Activated naive CD8-positive, alpha-beta T cell treated with anti-CD3 and anti-CD28 coated beads, Interleukin-2, amount 10 ng/mL, durations not matched to agents 7 days and 5 days (primary cell): ENCODE data around the gene TRIM27. TPM values are rescaled to one million over a fixed set of nuclear protein-coding genes. Genes with fewer than 3 reads are reported as not detected.
"Not testable (repeated sequence)": the region's sequence is repeated elsewhere in the genome, so short reads cannot be mapped to it uniquely, and the experiment has no call there.

ENCODE experiments used
- ATAC-seq: fragments of 150-1000 bp; cut with Tn5 transposase; one replicate; pipeline ENCODE4 v1.10.0; 2021; ENCODE audit warnings: low read depth, moderate library complexity
- POLR2A ChIA-PET: fragments of 350-600 bp; sonication (Branson Sonifier 250); formaldehyde crosslinking; loops from one replicate; lab custom pipeline; 2021; ENCODE audit warnings: antibody characterized with exemption; lab: Charles Lee
- DNase-seq: peaks from one replicate; pipeline ENCODE4 v3.0.0; 2021
- H3K27ac Mint-ChIP-seq: one replicate; pipeline ENCODE4 v1.8.0; 2022; ENCODE audit warnings: mild to moderate bottlenecking, mixed read lengths
- H3K27me3 Mint-ChIP-seq: one replicate; pipeline ENCODE4 v1.8.0; 2022; ENCODE audit warnings: mild to moderate bottlenecking, moderate library complexity, mixed read lengths
- H3K36me3 Mint-ChIP-seq: one replicate; pipeline ENCODE4 v1.8.0; 2021; ENCODE audit warnings: mild to moderate bottlenecking, mixed read lengths
- H3K4me1 Mint-ChIP-seq: one replicate; pipeline ENCODE4 v1.8.0; 2021; ENCODE audit warnings: mixed read lengths
- H3K4me3 Mint-ChIP-seq: one replicate; pipeline ENCODE4 v1.8.0; 2022; ENCODE audit warnings: mild to moderate bottlenecking, moderate library complexity, mixed read lengths
- H3K9me3 Mint-ChIP-seq: one replicate; pipeline ENCODE4 v1.8.0; 2021; ENCODE audit warnings: mixed read lengths
- total RNA-seq, 2 experiments: library from RNA; stranded (reverse); gene quantifications; one replicate each; pipeline ENCODE4 v1.2.3, GENCODE V29; 2021

The TRIM27 gene
- total RNA-seq, 2 experiments from 2014 or later, result 64.4 to 67.1 TPM

- POLR2A ChIA-PET, result interaction anchor here (0.6 to 7.4 kb wide), 6 partner anchors 11 to 971 kb away, joined by 4 to 64 read pairs (median 7); a partner anchor contains a TSS
- Mint-ChIP-seq H3K4me1 (peaks cover 39% of the 10 kb centered on the region), H3K4me3 (peak overlapping the region; percentile 92), H3K9me3 (peaks cover 7% of the 10 kb centered on the region), H3K27me3 (peaks cover 3% of the 10 kb centered on the region), H3K36me3 (peaks cover 3% of the 10 kb centered on the region), H3K27ac (peak overlapping the region; percentile 88)
- no peak for DNase-seq
- ATAC-seq, result no peak
These were observed 59.4 kb downstream of the TRIM27 start for GRCh38 chr6:28864326-28864923.

DNA sequence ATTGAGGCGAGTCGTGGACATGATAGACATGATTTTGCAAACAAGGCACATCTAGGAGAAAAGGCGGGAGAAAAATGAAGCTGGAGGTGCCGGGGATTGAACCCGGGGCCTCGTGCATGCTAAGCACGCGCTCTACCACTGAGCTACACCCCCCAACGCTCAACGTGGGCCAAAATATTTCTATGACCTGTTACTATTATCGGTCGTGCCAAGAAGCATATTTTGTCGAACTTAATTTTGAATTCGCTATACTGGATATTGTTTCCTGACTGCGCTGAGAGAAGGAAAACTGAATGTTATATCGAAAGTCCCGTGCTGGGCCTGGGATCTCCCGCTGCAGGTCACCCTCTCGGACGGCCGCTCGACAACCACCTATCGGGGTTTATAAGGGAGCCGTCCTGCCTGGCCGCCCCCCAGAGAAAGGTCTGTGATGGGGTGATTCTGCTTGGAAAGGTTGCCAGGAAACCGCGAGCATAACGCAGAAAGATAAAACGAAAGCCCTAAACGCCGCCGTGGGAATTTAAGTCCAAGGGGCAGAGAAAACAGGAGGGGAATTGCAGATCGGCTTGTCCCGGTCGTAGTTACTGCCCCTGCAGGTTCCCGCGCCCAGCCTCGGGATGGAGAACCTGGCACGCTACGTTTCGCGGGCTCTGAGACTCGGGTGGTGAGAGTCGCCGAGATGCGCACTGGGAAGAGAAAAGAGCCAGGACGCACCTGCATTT lies 60.0 kb downstream of the TRIM27 start:
- peak overlapping the region; percentile 92 for H3K4me3 Mint-ChIP-seq
- ATAC-seq, result peak; percentile 34
- POLR2A ChIA-PET, result interaction anchor here (0.6 to 7.4 kb wide), 8 partner anchors 21 to 970 kb away, joined by 3 to 64 read pairs (median 6); partner anchors contain the start of gene TRIM27

DNA sequence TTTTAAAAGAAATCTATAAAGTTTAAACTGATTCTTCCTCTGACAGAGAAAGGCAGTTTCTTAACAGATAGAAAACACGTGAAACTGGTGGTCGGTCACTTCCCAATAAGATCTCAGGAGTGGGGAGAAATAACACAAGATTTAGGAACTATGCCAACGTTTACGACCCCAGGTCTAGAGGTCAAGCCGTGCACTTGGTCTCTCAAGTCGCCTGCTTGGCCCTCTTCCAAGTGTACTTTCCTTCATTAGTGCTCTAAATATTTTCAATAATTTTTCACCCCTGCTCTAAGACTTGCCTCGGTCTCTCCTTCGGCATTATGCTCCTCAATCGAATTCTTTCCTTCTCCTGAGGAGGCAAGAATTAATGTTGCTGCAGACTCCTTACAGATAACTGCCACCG lies 61.7 kb downstream of the TRIM27 start:
- Mint-ChIP-seq H3K4me3 (no peak overlapping the region), H3K36me3 (peaks cover 4% of the 10 kb centered on the region), H3K27me3 (peaks cover 3% of the 10 kb centered on the region), H3K27ac (no peak overlapping the region), H3K9me3 (peaks cover 7% of the 10 kb centered on the region), H3K4me1 (peaks cover 32% of the 10 kb centered on the region)
- POLR2A ChIA-PET, result interaction anchor here (1.6 kb wide), 1 partner anchor 19 kb away, joined by 5 read pairs; no protein-coding TSS in a partner anchor
- DNase-seq, result no peak
- no peak for ATAC-seq

More for the DNA sequence above, 60.0 kb downstream of the TRIM27 start:
- peak; percentile 77 for DNase-seq
- Mint-ChIP-seq H3K27me3 (peaks cover 3% of the 10 kb centered on the region), H3K4me1 (peaks cover 39% of the 10 kb centered on the region), H3K9me3 (peaks cover 7% of the 10 kb centered on the region), H3K27ac (peak overlapping the region; percentile 88), H3K36me3 (peaks cover 3% of the 10 kb centered on the region)

DNA sequence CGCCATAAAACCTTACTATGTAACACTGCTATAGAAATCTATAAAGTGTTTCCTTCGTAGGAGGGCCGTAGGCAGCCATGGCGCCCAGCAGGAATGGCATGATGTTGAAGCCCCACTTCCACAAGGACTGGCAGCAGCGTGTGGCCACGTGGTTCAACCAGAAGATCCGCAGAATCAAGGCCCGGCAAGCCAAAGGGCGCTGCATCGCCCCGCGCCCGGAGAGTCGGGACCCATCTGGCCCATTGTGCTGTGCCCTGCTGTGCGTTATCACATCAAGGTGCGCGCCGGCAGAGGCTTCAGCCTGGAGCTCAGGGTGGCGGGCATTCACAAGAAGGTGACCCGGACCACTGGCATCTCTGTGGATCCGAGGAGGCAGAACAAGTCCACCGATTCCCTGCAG lies 62.4 kb downstream of the TRIM27 start:
- no peak overlapping the region for H3K27ac Mint-ChIP-seq
- ATAC-seq, result no peak
- peaks cover 4% of the 10 kb centered on the region for H3K27me3 Mint-ChIP-seq
- POLR2A ChIA-PET, result no interaction called here
- H3K4me1 Mint-ChIP-seq, result peaks cover 30% of the 10 kb centered on the region
- H3K4me3 Mint-ChIP-seq, result no peak overlapping the region
- peaks cover 4% of the 10 kb centered on the region for H3K36me3 Mint-ChIP-seq
- DNase-seq, result no peak
- peaks cover 7% of the 10 kb centered on the region for H3K9me3 Mint-ChIP-seq

DNA sequence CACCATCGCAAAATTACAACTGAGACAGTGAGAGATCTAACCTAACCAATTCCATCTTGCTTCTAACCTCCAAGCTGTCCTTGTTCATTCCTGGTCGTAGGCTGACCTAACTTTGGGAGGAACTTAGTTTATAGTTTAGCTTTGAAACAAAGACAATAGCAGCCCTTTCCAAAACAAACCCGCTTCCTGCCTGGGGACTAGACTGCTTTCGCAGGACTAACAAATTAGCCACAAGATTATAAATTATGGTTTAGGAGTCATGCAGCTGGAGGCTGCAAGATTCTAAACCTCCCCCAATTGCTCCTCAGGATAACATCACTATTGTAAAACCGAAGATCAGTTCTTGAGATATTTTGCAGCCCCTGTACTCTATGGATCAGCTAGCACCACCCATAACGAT lies 63.2 kb downstream of the TRIM27 start:
- H3K4me3 Mint-ChIP-seq, result no peak overlapping the region
- ATAC-seq, result no peak
- H3K36me3 Mint-ChIP-seq, result peaks cover 4% of the 10 kb centered on the region
- no peak for DNase-seq
- peaks cover 5% of the 10 kb centered on the region for H3K27me3 Mint-ChIP-seq
- H3K9me3 Mint-ChIP-seq, result peaks cover 6% of the 10 kb centered on the region
- no peak overlapping the region for H3K27ac Mint-ChIP-seq
- H3K4me1 Mint-ChIP-seq, result peaks cover 25% of the 10 kb centered on the region
- POLR2A ChIA-PET, result interaction anchor here (0.5 kb wide), 1 partner anchor 38 kb away, joined by 4 read pairs; no protein-coding TSS in a partner anchor

GRCh38 chr6:28858963-28859362 lies 64.8 kb downstream of the TRIM27 start:
- Mint-ChIP-seq H3K9me3 (peaks cover 6% of the 10 kb centered on the region), H3K27me3 (peaks cover 5% of the 10 kb centered on the region), H3K36me3 (peaks cover 4% of the 10 kb centered on the region), H3K27ac (no peak overlapping the region), H3K4me1 (peaks cover 16% of the 10 kb centered on the region), H3K4me3 (no peak overlapping the region)
- ATAC-seq (no peak), DNase-seq (no peak)
- POLR2A ChIA-PET, result no interaction called here

DNA sequence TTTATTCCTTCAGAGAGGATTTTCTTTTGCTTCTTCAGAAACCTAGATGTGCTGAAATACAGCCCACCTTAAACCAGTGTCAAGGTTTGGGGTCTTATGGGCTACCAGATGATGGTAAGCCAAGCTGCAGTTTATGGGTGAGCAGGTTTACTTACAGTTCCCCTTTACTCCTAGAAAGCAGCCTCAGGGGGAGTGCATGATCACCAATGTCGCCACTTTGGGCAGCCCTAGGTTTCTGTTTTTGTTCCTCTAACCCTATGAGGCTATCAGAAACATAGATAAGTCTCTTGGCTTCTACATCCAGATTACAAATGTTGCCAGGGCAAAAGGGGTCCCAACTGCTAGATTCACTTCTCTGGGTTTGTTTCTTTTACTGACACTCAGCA lies 67.2 kb downstream of the TRIM27 start:
- H3K27ac Mint-ChIP-seq, result no peak overlapping the region
- H3K4me3 Mint-ChIP-seq, result no peak overlapping the region

GRCh38 chr6:28854405-28854804 lies 69.4 kb downstream of the TRIM27 start:
- POLR2A ChIA-PET, H3K27ac Mint-ChIP-seq, H3K9me3 Mint-ChIP-seq, H3K4me1 Mint-ChIP-seq, ATAC-seq, DNase-seq, H3K36me3 Mint-ChIP-seq, H3K4me3 Mint-ChIP-seq: not testable (repeated sequence)
- peaks cover 18% of the 10 kb centered on the region for H3K27me3 Mint-ChIP-seq

More for the DNA sequence above, 67.2 kb downstream of the TRIM27 start:
- DNase-seq, result no peak
- Mint-ChIP-seq H3K4me1 (peaks cover 7% of the 10 kb centered on the region), H3K27me3 (peaks cover 15% of the 10 kb centered on the region), H3K9me3 (peaks cover 4% of the 10 kb centered on the region), H3K36me3 (peaks cover 2% of the 10 kb centered on the region)
- POLR2A ChIA-PET, result no interaction called here
- ATAC-seq, result no peak

Other genes starting within 250 kb of the TRIM27 start
- gene ZNF311, start 81.3 kb upstream of the TRIM27 start, total RNA-seq, result under 1 TPM; 0.45 to 0.47 TPM
- gene OR2W1, start 121.2 kb upstream of the TRIM27 start, total RNA-seq, result not detected
- not detected for gene OR2B3, start 163.3 kb upstream of the TRIM27 start, total RNA-seq
- gene OR2J1, start 175.5 kb upstream of the TRIM27 start, total RNA-seq, result not detected
- not detected for gene OR2J3, start 184.1 kb upstream of the TRIM27 start, total RNA-seq
- gene OR2J2, start 246.9 kb upstream of the TRIM27 start, total RNA-seq, result not detected